Upper lobe of left lung (tissue), 6 donors: ENCODE measurements around the gene RASGEF1C. TPM values are rescaled to one million over a fixed set of nuclear protein-coding genes. Genes with fewer than 3 reads are reported as not detected.

ENCODE experiments used
- ATAC-seq, 2 donors: fragments of 200-7000 bp; cut with Tn5 transposase; one replicate each; pipeline ENCODE4 v1.9.1; 2022; ENCODE audit warnings: mild to moderate bottlenecking in 2 of 2, moderate library complexity in 2 of 2; ENCODE audit not compliant: low FRiP score in 2 of 2
- DNase-seq, 2 donors: peaks; one replicate each; pipeline ENCODE4 v3.0.0-alpha.2; 2019 to 2020
- H3K27ac ChIP-seq, 4 donors: fragments of 200-600 bp; sonication (generic); one replicate each; pipeline ENCODE4 v1.5.1; 2016 to 2019
- H3K27me3 ChIP-seq, 4 donors: fragments of 200-600 bp; sonication (generic); one replicate each; pipeline ENCODE4 v1.5.1; 2017 to 2019
- H3K36me3 ChIP-seq, 4 donors: fragments of 200-600 bp; sonication (generic); one replicate each; pipeline ENCODE4 v1.5.1; 2016 to 2019
- H3K4me1 ChIP-seq, 4 donors: fragments of 200-600 bp; sonication (generic); one replicate each; pipeline ENCODE4 v1.5.1; 2018 to 2019
- H3K4me3 ChIP-seq, 4 donors: fragments of 200-600 bp; sonication (generic); one replicate each; pipeline ENCODE4 v1.5.1; 2017 to 2019; ENCODE audit warnings: mild to moderate bottlenecking in 2 of 4, moderate library complexity in 1 of 4
- H3K9me3 ChIP-seq, 4 donors: fragments of 200-600 bp; sonication (generic); one replicate each; pipeline ENCODE4 v1.5.1; 2018 to 2019
- CTCF ChIP-seq, 6 experiments: fragments of 450-650 bp in 4 of 6; fragments of 200-600 bp in 2 of 6; sonication (generic) in 2 of 6; IDR thresholded peaks; one replicate each; pipeline ENCODE4 v1.5.1; 2016 to 2019; ENCODE audit warnings: antibody characterized with exemption in 6 of 6
- EP300 ChIP-seq, 4 donors: sonication (generic); formaldehyde crosslinking; IDR thresholded peaks; one replicate each; pipeline ENCODE4 v1.5.1; 2017; ENCODE audit warnings: antibody characterized with exemption in 4 of 4, control low read depth in 2 of 4
- POLR2A ChIP-seq, 4 donors: fragments of 450-650 bp; IDR thresholded peaks; one replicate each; pipeline ENCODE4 v1.5.1; 2016 to 2017; ENCODE audit warnings: antibody characterized with exemption in 4 of 4, mild to moderate bottlenecking in 2 of 4
- POLR2AphosphoS5 ChIP-seq, 2 donors: sonication (generic); formaldehyde crosslinking; IDR thresholded peaks; one replicate each; pipeline ENCODE4 v1.5.1; 2017; ENCODE audit warnings: antibody characterized with exemption in 2 of 2
- WGBS, 2 donors: methylation state at CpG; one replicate each; pipeline ENCODE4 v1.1.5; 2017 to 2018; 5-methylcytosine and 5-hydroxymethylcytosine counted together
- total RNA-seq, 6 donors: library from RNA; depleted of rRNA in 4 of 6; stranded (reverse); fragments of >200 nt in 4 of 6; gene quantifications; one replicate each; pipeline versions ENCODE4 v1.1.0 to v1.2.1, GENCODE V29; 2016 to 2021
- donor health status: DM: no; HTN: no; CAD: no; lungs with moderate emphysema.
- donor health status: DM: no; HTN: yes; CAD: no; lungs with severe emphysema.

The RASGEF1C gene
- total RNA-seq, 6 donors from 2014 or later = not detected

- no peak for DNase-seq
- H3K4me3 ChIP-seq = no peak overlapping the region
Measured at GRCh38 chr5:180174587-180174972, 34.4 kb downstream of the RASGEF1C start.

GRCh38 chr5:180173875-180174586 is 35.0 kb downstream of the RASGEF1C start:
- Histone ChIP-seq H3K36me3 (no peaks in the 10 kb centered on the region), H3K27me3 (no peaks in the 10 kb centered on the region), H3K4me3 (no peak overlapping the region), H3K4me1 (peaks cover 0 to 6% (median 2%) of the 10 kb centered on the region in 4 donors), H3K9me3 (no peaks in the 10 kb centered on the region), H3K27ac (no peak overlapping the region)
- no peak for DNase-seq
- TF ChIP-seq POLR2AphosphoS5 (IDR thresholded peaks at IDR 0.05) = no peak
- TF ChIP-seq CTCF (IDR thresholded peaks at IDR 0.05) = no peak
- TF ChIP-seq POLR2A (IDR thresholded peaks at IDR 0.05) = no peak
- no peak for TF ChIP-seq EP300 (IDR thresholded peaks at IDR 0.05)
- no peak for ATAC-seq
- WGBS, 2 donors = 69 to 79% methylated on average over 27 of the region's 27 CpGs

More at GRCh38 chr5:180174587-180174972, 34.4 kb downstream of the RASGEF1C start:
- no peaks in the 10 kb centered on the region for H3K27me3 ChIP-seq
- peaks cover 0 to 6% (median 2%) of the 10 kb centered on the region in 4 donors for H3K4me1 ChIP-seq
- ATAC-seq = no peak
- TF ChIP-seq EP300 (IDR thresholded peaks at IDR 0.05) (no peak), CTCF (IDR thresholded peaks at IDR 0.05) (no peak), POLR2AphosphoS5 (IDR thresholded peaks at IDR 0.05) (no peak), POLR2A (IDR thresholded peaks at IDR 0.05) (no peak)
- H3K9me3 ChIP-seq = no peaks in the 10 kb centered on the region
- WGBS, 2 donors = 87 to 89% methylated on average over 9 to 11 of the region's 12 CpGs
- H3K27ac ChIP-seq = no peak overlapping the region
- H3K36me3 ChIP-seq = no peaks in the 10 kb centered on the region

- no peak for TF ChIP-seq EP300 (IDR thresholded peaks at IDR 0.05)
- no peak for TF ChIP-seq POLR2AphosphoS5 (IDR thresholded peaks at IDR 0.05)
- TF ChIP-seq POLR2A (IDR thresholded peaks at IDR 0.05) = no peak
- TF ChIP-seq CTCF (IDR thresholded peaks at IDR 0.05) = no peak
Measured at GRCh38 chr5:180173198-180173544, 35.8 kb downstream of the RASGEF1C start.

GRCh38 chr5:180172447-180173197 is 36.4 kb downstream of the RASGEF1C start:
- DNase-seq (no peak), ATAC-seq (no peak)
- H3K9me3 ChIP-seq = no peaks in the 10 kb centered on the region
- H3K4me1 ChIP-seq = peaks cover 0 to 6% (median 2%) of the 10 kb centered on the region in 4 donors
- no peak overlapping the region for H3K27ac ChIP-seq
- H3K4me3 ChIP-seq = no peak overlapping the region
- TF ChIP-seq POLR2A (IDR thresholded peaks at IDR 0.05) = no peak
- no peak for TF ChIP-seq POLR2AphosphoS5 (IDR thresholded peaks at IDR 0.05)
- TF ChIP-seq EP300 (IDR thresholded peaks at IDR 0.05) = no peak
- TF ChIP-seq CTCF (IDR thresholded peaks at IDR 0.05) = no peak
- no peaks in the 10 kb centered on the region for H3K27me3 ChIP-seq
- 65% methylated on average over 11 of the region's 11 CpGs for WGBS, 2 donors
- H3K36me3 ChIP-seq = no peaks in the 10 kb centered on the region

More at GRCh38 chr5:180173198-180173544, 35.8 kb downstream of the RASGEF1C start:
- H3K9me3 ChIP-seq = no peaks in the 10 kb centered on the region
- no peak overlapping the region for H3K27ac ChIP-seq
- no peaks in the 10 kb centered on the region for H3K36me3 ChIP-seq
- WGBS, 2 donors = 72 to 87% methylated on average over 4 of the region's 4 CpGs
- H3K4me3 ChIP-seq = no peak overlapping the region
- DNase-seq = no peak
- H3K4me1 ChIP-seq = peaks cover 0 to 6% (median 2%) of the 10 kb centered on the region in 4 donors
- no peaks in the 10 kb centered on the region for H3K27me3 ChIP-seq
- ATAC-seq = no peak
